Tibial nerve (tissue), 4 donors: ENCODE data around the gene TRDN. TPM values are rescaled to one million over a fixed set of nuclear protein-coding genes. Genes with fewer than 3 reads are reported as not detected.

ENCODE experiments used
- DNase-seq, 2 donors: peaks; one replicate each; pipeline ENCODE4 v3.0.0-alpha.2; 2019; ENCODE audit warnings: low spot score in 2 of 2
- H3K27ac ChIP-seq, 4 donors: fragments of 200-600 bp; sonication (generic) in 3 of 4; one replicate each; pipeline ENCODE4 v1.5.1; 2017 to 2019; ENCODE audit warnings: mild to moderate bottlenecking in 1 of 4
- H3K27me3 ChIP-seq, 2 donors: fragments of 200-600 bp; sonication (generic) in 1 of 2; one replicate each; pipeline versions ENCODE4 v1.5.1 to v1.6.0; 2017 to 2019
- H3K36me3 ChIP-seq, 3 donors: fragments of 200-600 bp; sonication (generic); one replicate each; pipeline ENCODE4 v1.5.1; 2018 to 2019
- H3K4me1 ChIP-seq, 4 donors: fragments of 200-600 bp; sonication (generic) in 3 of 4; one replicate each; pipeline ENCODE4 v1.5.1; 2017 to 2019
- H3K4me3 ChIP-seq, 4 donors: fragments of 200-600 bp; sonication (generic) in 3 of 4; one replicate each; pipeline ENCODE4 v1.5.1; 2017 to 2019; ENCODE audit warnings: mild to moderate bottlenecking in 1 of 4, moderate library complexity in 1 of 4
- H3K9me3 ChIP-seq, 4 donors: fragments of 200-600 bp; sonication (generic) in 3 of 4; one replicate each; pipeline ENCODE4 v1.5.1; 2017 to 2019
- EP300 ChIP-seq, 2 donors: sonication (generic); formaldehyde crosslinking; IDR thresholded peaks; one replicate each; pipeline ENCODE4 v1.6.1; 2017; ENCODE audit warnings: antibody characterized with exemption in 2 of 2, mild to moderate bottlenecking in 1 of 2
- POLR2A ChIP-seq, 2 donors: fragments of 450-650 bp; IDR thresholded peaks; one replicate each; pipeline ENCODE4 v1.6.1; 2017; ENCODE audit warnings: antibody characterized with exemption in 2 of 2, mild to moderate bottlenecking in 2 of 2, moderate library complexity in 2 of 2
- whole genome bisulfite sequencing, 2 donors: methylation state at CpG; one replicate each; pipeline ENCODE4 v1.1.5; 2018; 5-methylcytosine and 5-hydroxymethylcytosine counted together
- total RNA-seq, 4 donors: library from RNA; depleted of rRNA; stranded (reverse); fragments of >200 nt; gene quantifications; one replicate each; pipeline ENCODE4 v1.1.0, GENCODE V29; 2016
- TF ChIP-seq, protein P1 (sequence below), 5 experiments: fragments of 200-600 bp in 3 of 5; fragments of 450-650 bp in 2 of 5; sonication (generic) in 3 of 5; IDR thresholded peaks; one replicate each; pipeline ENCODE4 v1.5.1; 2016 to 2019; ENCODE audit warnings: antibody characterized with exemption in 5 of 5, mild to moderate bottlenecking in 3 of 5, moderate library complexity in 2 of 5

TRDN gene
- total RNA-seq, 4 donors from 2014 or later: 0.30 to 0.59 TPM; not detected in 2

DNA sequence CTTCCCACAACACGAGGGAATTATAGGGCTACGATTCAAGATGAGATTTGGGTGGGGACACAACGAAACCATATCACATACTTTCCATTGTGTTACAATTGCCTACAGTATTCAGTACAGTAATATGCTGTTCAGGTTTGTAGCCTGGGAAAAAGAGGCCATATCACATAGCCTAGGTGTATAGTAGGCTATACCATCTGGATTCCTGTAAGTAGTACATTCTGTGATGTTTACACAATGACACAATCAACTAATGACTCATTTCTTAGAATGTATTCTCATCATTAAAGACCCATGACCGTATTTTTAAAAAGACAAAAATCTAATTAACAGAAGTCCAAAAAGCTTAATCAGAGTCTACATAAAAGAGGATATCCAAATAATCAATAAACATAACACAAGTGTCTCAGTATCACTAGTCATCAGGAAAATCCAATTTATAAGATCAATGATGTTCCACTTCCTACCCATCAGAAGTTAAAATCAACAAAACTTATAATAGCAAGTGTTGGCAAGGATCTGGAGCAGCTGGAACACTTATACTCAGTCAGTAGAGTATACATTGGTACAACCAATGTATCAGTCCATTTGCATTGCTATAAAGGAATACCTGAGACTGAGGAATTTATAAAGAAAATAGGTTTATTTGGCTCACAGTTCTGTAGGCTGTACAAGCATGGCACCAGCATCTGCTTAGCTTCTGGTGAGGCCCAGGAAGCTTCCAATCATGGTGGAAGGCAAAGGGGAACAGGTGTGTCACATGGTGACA is 424.8 kb downstream of the TRDN start:
- DNase-seq: no peak
- no peak overlapping the region for H3K27ac ChIP-seq
- no peak overlapping the region for H3K4me3 ChIP-seq
- H3K9me3 ChIP-seq: no peaks in the 10 kb centered on the region
- TF ChIP-seq EP300 (IDR thresholded peaks at IDR 0.05) (no peak), POLR2A (IDR thresholded peaks at IDR 0.05) (no peak)
- TF ChIP-seq, protein P1, sequence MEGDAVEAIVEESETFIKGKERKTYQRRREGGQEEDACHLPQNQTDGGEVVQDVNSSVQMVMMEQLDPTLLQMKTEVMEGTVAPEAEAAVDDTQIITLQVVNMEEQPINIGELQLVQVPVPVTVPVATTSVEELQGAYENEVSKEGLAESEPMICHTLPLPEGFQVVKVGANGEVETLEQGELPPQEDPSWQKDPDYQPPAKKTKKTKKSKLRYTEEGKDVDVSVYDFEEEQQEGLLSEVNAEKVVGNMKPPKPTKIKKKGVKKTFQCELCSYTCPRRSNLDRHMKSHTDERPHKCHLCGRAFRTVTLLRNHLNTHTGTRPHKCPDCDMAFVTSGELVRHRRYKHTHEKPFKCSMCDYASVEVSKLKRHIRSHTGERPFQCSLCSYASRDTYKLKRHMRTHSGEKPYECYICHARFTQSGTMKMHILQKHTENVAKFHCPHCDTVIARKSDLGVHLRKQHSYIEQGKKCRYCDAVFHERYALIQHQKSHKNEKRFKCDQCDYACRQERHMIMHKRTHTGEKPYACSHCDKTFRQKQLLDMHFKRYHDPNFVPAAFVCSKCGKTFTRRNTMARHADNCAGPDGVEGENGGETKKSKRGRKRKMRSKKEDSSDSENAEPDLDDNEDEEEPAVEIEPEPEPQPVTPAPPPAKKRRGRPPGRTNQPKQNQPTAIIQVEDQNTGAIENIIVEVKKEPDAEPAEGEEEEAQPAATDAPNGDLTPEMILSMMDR (IDR thresholded peaks at IDR 0.05): no peak
- no peaks in the 10 kb centered on the region for H3K36me3 ChIP-seq
- no peaks in the 10 kb centered on the region for H3K4me1 ChIP-seq
- WGBS, 2 donors: 92% methylated on average over 4 of the region's 4 CpGs
- no peaks in the 10 kb centered on the region for H3K27me3 ChIP-seq

DNA sequence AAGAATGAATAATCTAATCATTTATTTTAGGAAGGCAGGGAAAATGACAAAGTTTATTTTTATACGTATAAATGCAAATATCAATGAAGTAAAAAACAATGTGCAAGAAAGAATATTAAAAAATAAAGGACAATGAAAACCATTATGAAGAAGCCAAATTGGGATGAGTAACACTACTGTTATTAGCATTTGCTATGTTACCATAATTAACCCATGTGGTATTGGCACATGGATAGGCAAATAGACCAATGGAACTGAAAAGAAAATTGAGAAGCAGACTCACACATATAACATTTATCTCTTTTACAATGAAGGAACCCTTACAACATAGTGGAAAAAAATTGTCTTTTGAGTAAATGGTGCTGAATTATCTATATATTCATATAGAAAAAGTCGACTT is 426.1 kb downstream of the TRDN start:
- TF ChIP-seq EP300 (IDR thresholded peaks at IDR 0.05): no peak
- TF ChIP-seq, protein P1 (IDR thresholded peaks at IDR 0.05): no peak
- TF ChIP-seq POLR2A (IDR thresholded peaks at IDR 0.05): no peak
- no peak for DNase-seq
- 71 to 75% methylated on average over 2 of the region's 2 CpGs for WGBS, 2 donors
- no peaks in the 10 kb centered on the region for H3K4me1 ChIP-seq
- H3K27me3 ChIP-seq: no peaks in the 10 kb centered on the region
- no peak overlapping the region for H3K4me3 ChIP-seq
- H3K36me3 ChIP-seq: no peaks in the 10 kb centered on the region
- no peak overlapping the region for H3K27ac ChIP-seq
- no peaks in the 10 kb centered on the region for H3K9me3 ChIP-seq

DNA sequence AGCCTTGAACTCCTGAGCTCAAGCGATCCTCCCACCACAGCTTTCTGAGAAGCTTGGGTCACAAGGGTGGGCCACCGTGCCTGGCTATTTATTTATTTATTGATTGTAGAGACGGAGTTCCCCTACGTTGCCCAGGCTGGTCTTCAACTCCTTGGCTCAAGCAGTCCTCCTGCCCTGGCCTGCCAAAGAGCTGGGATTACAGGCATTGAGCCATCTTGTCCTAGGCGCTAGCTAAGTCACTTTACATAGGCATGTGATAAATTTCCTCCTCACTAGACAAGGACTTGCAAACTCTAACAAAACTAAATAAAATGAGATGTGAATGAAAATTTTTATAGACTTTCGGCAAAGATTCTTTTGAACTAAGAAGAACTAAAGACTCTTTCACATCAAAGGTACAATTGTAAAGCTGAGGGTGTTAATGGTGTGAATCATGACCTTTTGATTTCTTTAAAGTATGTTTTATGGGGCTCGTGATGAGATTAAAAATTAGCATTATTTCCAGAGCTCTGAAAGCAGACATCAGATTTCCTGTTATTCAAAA is 428.7 kb downstream of the TRDN start:
- WGBS, 2 donors: 62 to 68% methylated on average over 7 of the region's 7 CpGs

DNA sequence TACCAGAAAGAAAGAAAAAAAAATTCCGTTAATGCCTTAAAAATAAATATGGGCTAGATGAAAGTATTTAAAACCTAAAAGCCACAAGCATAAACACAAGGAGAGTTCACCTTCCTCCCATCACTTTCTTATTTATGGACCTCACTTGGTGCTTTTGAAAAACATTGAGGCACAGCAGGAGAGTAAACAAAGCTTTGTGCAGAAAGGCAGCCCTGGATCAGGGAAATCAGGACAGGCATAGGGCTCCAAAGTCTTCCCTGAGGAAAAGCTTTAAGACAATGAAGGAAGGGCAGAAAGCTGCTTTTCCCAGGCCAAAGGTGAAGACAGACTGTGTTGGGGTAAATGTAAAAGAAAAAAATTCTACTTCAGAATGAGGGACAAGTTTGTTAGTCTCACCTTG is 432.8 kb downstream of the TRDN start:
- H3K4me3 ChIP-seq: no peak overlapping the region
- no peak overlapping the region for H3K27ac ChIP-seq
- no peak for DNase-seq
- H3K36me3 ChIP-seq: no peaks in the 10 kb centered on the region
- peaks cover 0 to 14% (median 0%) of the 10 kb centered on the region in 4 donors for H3K9me3 ChIP-seq
- no peaks in the 10 kb centered on the region for H3K27me3 ChIP-seq
- TF ChIP-seq EP300 (IDR thresholded peaks at IDR 0.05) (no peak), POLR2A (IDR thresholded peaks at IDR 0.05) (no peak)
- TF ChIP-seq, protein P1 (IDR thresholded peaks at IDR 0.05): no peak
- WGBS, 2 donors: 45 to 67% methylated on average over 1 of the region's 1 CpG
- no peaks in the 10 kb centered on the region for H3K4me1 ChIP-seq

More for the DNA sequence above, 428.7 kb downstream of the TRDN start:
- TF ChIP-seq EP300 (IDR thresholded peaks at IDR 0.05) (no peak), POLR2A (IDR thresholded peaks at IDR 0.05) (no peak)
- TF ChIP-seq, protein P1 (IDR thresholded peaks at IDR 0.05): no peak
- Histone ChIP-seq H3K27me3 (no peaks in the 10 kb centered on the region), H3K27ac (no peak overlapping the region), H3K4me3 (no peak overlapping the region), H3K36me3 (no peaks in the 10 kb centered on the region), H3K4me1 (no peaks in the 10 kb centered on the region), H3K9me3 (no peaks in the 10 kb centered on the region)
- DNase-seq: no peak

DNA sequence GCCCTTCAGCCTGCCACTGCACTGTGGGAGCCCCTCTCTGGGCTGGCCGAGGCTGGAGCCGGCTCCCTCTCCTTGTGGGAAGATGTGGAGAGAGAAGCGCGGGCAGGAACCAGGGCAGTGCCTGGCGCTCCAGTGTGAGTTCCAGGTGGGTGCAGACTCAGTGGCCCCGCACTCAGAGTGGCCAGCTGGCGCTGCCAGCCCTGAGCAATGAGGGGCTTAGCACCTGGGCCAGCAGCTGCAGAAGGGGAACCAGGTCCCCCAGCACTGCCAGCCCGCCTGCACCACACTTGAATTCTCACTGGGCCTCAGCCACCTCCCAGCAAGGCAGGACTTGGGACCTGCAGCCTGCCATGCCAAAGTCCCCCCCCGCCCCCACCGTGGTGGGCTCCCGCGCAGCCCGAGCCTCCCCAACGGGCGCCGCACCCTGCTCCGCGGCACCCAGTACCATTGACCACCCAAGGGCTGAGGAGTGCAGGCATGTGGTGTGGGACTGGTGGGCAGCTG is 434.8 kb downstream of the TRDN start:
- DNase-seq: no peak
- Histone ChIP-seq H3K4me1 (no peaks in the 10 kb centered on the region), H3K27ac (no peak overlapping the region), H3K27me3 (no peaks in the 10 kb centered on the region), H3K9me3 (peaks cover 0 to 14% (median 0%) of the 10 kb centered on the region in 4 donors), H3K4me3 (no peak overlapping the region), H3K36me3 (no peaks in the 10 kb centered on the region)
- no peak for TF ChIP-seq EP300 (IDR thresholded peaks at IDR 0.05)
- TF ChIP-seq POLR2A (IDR thresholded peaks at IDR 0.05): no peak
- TF ChIP-seq, protein P1 (IDR thresholded peaks at IDR 0.05): no peak
- WGBS, 2 donors: 91 to 93% methylated on average over 16 to 18 of the region's 18 CpGs
